Neural progenitor cell (in vitro differentiated cells): ENCODE results near the gene MFSD8. TPM values are rescaled to one million over a fixed set of nuclear protein-coding genes. Genes with fewer than 3 reads are reported as not detected.

Experiments used
- DNase-seq: peaks from one replicate; pipeline ENCODE4 v3.0.0-alpha.2; 2016; ENCODE audit warnings: low spot score
- H2AFZ ChIP-seq: fragments of 200-600 bp; sonication (generic); replicated peaks from 2 replicates; pipeline ENCODE4 v1.6.1; 2016; ENCODE audit warnings: antibody characterized with exemption
- H3F3A ChIP-seq: fragments of 200-600 bp; sonication (generic); 2 replicates; pipeline ENCODE4 v1.6.1; 2016; ENCODE audit warnings: antibody characterized with exemption, low read depth
- H3K27ac ChIP-seq: fragments of 200-600 bp; sonication (generic); 2 replicates; pipeline ENCODE4 v1.5.1; 2016; ENCODE audit warnings: mild to moderate bottlenecking
- H3K27me3 ChIP-seq: fragments of 200-600 bp; sonication (generic); 2 replicates; pipeline ENCODE4 v1.6.1; 2016; ENCODE audit warnings: mild to moderate bottlenecking, moderate library complexity
- H3K36me3 ChIP-seq: fragments of 200-600 bp; sonication (generic); 2 replicates; pipeline ENCODE4 v1.5.1; 2016
- H3K4me1 ChIP-seq: fragments of 200-600 bp; sonication (generic); 2 replicates; pipeline ENCODE4 v1.6.1; 2016; ENCODE audit warnings: mixed run types
- H3K4me2 ChIP-seq: fragments of 200-600 bp; sonication (generic); 2 replicates; pipeline ENCODE4 v1.6.1; 2016
- H3K4me3 ChIP-seq: fragments of 200-600 bp; sonication (generic); 2 replicates; pipeline ENCODE4 v1.5.1; 2016
- H3K79me2 ChIP-seq: fragments of 200-600 bp; sonication (generic); 2 replicates; pipeline ENCODE4 v1.6.1; 2016; ENCODE audit warnings: low read depth
- H3K9ac ChIP-seq: fragments of 200-600 bp; sonication (generic); 2 replicates; pipeline ENCODE4 v1.6.1; 2016
- H3K9me3 ChIP-seq: fragments of 200-600 bp; sonication (generic); 2 replicates; pipeline ENCODE4 v1.5.1; 2016; ENCODE audit warnings: low read depth
- H4K20me1 ChIP-seq: fragments of 200-600 bp; sonication (generic); 2 replicates; pipeline ENCODE4 v1.6.1; 2016; ENCODE audit warnings: low read depth
- H3K27ac Mint-ChIP-seq: 3 replicates; pipeline ENCODE4 v1.8.0; 2021; ENCODE audit warnings: mixed read lengths
- H3K27me3 Mint-ChIP-seq: 2 replicates; pipeline ENCODE4 v1.8.0; 2022; ENCODE audit warnings: low read depth, mild to moderate bottlenecking, inconsistent platforms, moderate library complexity, mixed read lengths; ENCODE audit not compliant: insufficient read depth
- H3K36me3 Mint-ChIP-seq: 3 replicates; pipeline ENCODE4 v1.8.0; 2021; ENCODE audit warnings: mixed read lengths
- H3K4me1 Mint-ChIP-seq: 3 replicates; pipeline ENCODE4 v1.8.0; 2021; ENCODE audit warnings: mixed read lengths
- H3K4me3 Mint-ChIP-seq: 3 replicates; pipeline ENCODE4 v1.8.0; 2021; ENCODE audit warnings: mild to moderate bottlenecking, moderate library complexity, mixed read lengths
- H3K9me3 Mint-ChIP-seq: 3 replicates; pipeline ENCODE4 v1.8.0; 2020; ENCODE audit warnings: mixed read lengths
- CTCF ChIP-seq: fragments of 200-600 bp; sonication (generic); IDR thresholded peaks from 2 replicates; pipeline ENCODE4 v1.5.1; 2017; ENCODE audit warnings: antibody characterized with exemption, mild to moderate bottlenecking
- EZH2 ChIP-seq: fragments of 200-600 bp; sonication (generic); IDR thresholded peaks from 2 replicates; pipeline ENCODE4 v1.6.1; 2017; ENCODE audit warnings: antibody characterized with exemption, mild to moderate bottlenecking, moderate library complexity
- EZH2phosphoT487 ChIP-seq: fragments of 200-600 bp; sonication (generic); IDR thresholded peaks from 2 replicates; pipeline ENCODE4 v1.6.1; 2017; ENCODE audit warnings: antibody characterized with exemption
- total RNA-seq: library from RNA; depleted of rRNA; stranded (reverse); fragments of >200 nt; gene quantifications from 2 replicates; pipeline ENCODE4 v1.2.3, GENCODE V29; 2015; ENCODE audit warnings: low replicate concordance

The MFSD8 gene
- total RNA-seq, result 31.7 and 46.7 TPM in 2 replicates

- peak within 1 kb of the TSS; percentile 88 for H3K4me2 ChIP-seq
- H3K4me1 ChIP-seq, result no peaks in the 10 kb centered on the region
- H3K27ac ChIP-seq, result peak within 1 kb of the TSS; percentile 81
- H3K4me3 ChIP-seq, result peak within 1 kb of the TSS; percentile 85
- peaks cover 21% of the 10 kb centered on the region for H3K4me1 Mint-ChIP-seq
- peak within 1 kb of the TSS; percentile 98 for H3K27ac Mint-ChIP-seq
- H3K36me3 ChIP-seq, result no peaks in the 10 kb centered on the region
- H2AFZ ChIP-seq, result peak within 1 kb of the TSS; percentile 89
- TF ChIP-seq EZH2 (no peak), CTCF (peak; percentile 54), EZH2phosphoT487 (no peak)
- H3K4me3 Mint-ChIP-seq, result peak within 1 kb of the TSS; percentile 98
- no peaks in the 10 kb centered on the region for H3K9me3 Mint-ChIP-seq
- H3K36me3 Mint-ChIP-seq, result peaks cover 13% of the 10 kb centered on the region
- peaks cover 15% of the 10 kb centered on the region for H3F3A ChIP-seq
- peak within 1 kb of the TSS; percentile 82 for H3K9ac ChIP-seq
- no peaks in the 10 kb centered on the region for H4K20me1 ChIP-seq
- no peaks in the 10 kb centered on the region for H3K9me3 ChIP-seq
- peaks cover 83% of the 10 kb centered on the region for H3K79me2 ChIP-seq
- no peaks in the 10 kb centered on the region for H3K27me3 ChIP-seq
- peak; percentile 100 for DNase-seq
- H3K27me3 Mint-ChIP-seq, result peaks cover 2% of the 10 kb centered on the region
Measured at GRCh38 chr4:127965062-127965802, at the start of gene MFSD8, which contains the start of gene ABHD18. MFSD8 (minus strand) TSS chr4:127965173; CDS start chr4:127965133, 40 bp downstream. ABHD18 (plus strand) TSS chr4:127965406; CDS start chr4:127982956, 17,550 bp downstream.

- no peak overlapping the region for H3K9ac ChIP-seq
- Mint-ChIP-seq H3K27me3 (no peaks in the 10 kb centered on the region), H3K4me3 (no peak overlapping the region), H3K4me1 (no peaks in the 10 kb centered on the region), H3K27ac (no peak overlapping the region), H3K36me3 (peaks cover 14% of the 10 kb centered on the region), H3K9me3 (no peaks in the 10 kb centered on the region)
- TF ChIP-seq EZH2, result no peak
- TF ChIP-seq EZH2phosphoT487, result no peak
- TF ChIP-seq CTCF, result no peak
- no peaks in the 10 kb centered on the region for H3F3A ChIP-seq
- no peaks in the 10 kb centered on the region for H3K79me2 ChIP-seq
- no peaks in the 10 kb centered on the region for H3K4me1 ChIP-seq
- H2AFZ ChIP-seq, result no peak overlapping the region
- H3K27ac ChIP-seq, result no peak overlapping the region
- H3K4me3 ChIP-seq, result no peak overlapping the region
- no peaks in the 10 kb centered on the region for H3K27me3 ChIP-seq
- no peak for DNase-seq
- H3K36me3 ChIP-seq, result no peaks in the 10 kb centered on the region
- no peaks in the 10 kb centered on the region for H4K20me1 ChIP-seq
- H3K4me2 ChIP-seq, result no peak overlapping the region
- no peaks in the 10 kb centered on the region for H3K9me3 ChIP-seq
Measured at GRCh38 chr4:128009428-128009827, 44.5 kb upstream of the MFSD8 start.

GRCh38 chr4:128006592-128006991 is 41.6 kb upstream of the MFSD8 start:
- Histone ChIP-seq H3F3A (no peaks in the 10 kb centered on the region), H3K4me1 (no peaks in the 10 kb centered on the region), H3K9me3 (no peaks in the 10 kb centered on the region), H3K4me3 (no peak overlapping the region), H2AFZ (no peak overlapping the region), H3K4me2 (no peak overlapping the region), H3K79me2 (no peaks in the 10 kb centered on the region), H3K27ac (no peak overlapping the region), H3K36me3 (no peaks in the 10 kb centered on the region), H3K9ac (no peak overlapping the region), H3K27me3 (no peaks in the 10 kb centered on the region), H4K20me1 (no peaks in the 10 kb centered on the region)
- no peak overlapping the region for H3K27ac Mint-ChIP-seq
- H3K4me3 Mint-ChIP-seq, result no peak overlapping the region
- TF ChIP-seq EZH2phosphoT487 (no peak), EZH2 (no peak), CTCF (no peak)
- H3K36me3 Mint-ChIP-seq, result peaks cover 11% of the 10 kb centered on the region
- DNase-seq, result no peak
- peaks cover 2% of the 10 kb centered on the region for H3K9me3 Mint-ChIP-seq
- H3K4me1 Mint-ChIP-seq, result no peaks in the 10 kb centered on the region
- H3K27me3 Mint-ChIP-seq, result no peaks in the 10 kb centered on the region
